Measurements from ENCODE around the gene GRB10. TPM values are rescaled to one million over a fixed set of nuclear protein-coding genes. Genes with fewer than 3 reads are reported as not detected.

Gene GRB10
- total RNA-seq, 1 donor from 2014 or later = 67.7 TPM

DNA sequence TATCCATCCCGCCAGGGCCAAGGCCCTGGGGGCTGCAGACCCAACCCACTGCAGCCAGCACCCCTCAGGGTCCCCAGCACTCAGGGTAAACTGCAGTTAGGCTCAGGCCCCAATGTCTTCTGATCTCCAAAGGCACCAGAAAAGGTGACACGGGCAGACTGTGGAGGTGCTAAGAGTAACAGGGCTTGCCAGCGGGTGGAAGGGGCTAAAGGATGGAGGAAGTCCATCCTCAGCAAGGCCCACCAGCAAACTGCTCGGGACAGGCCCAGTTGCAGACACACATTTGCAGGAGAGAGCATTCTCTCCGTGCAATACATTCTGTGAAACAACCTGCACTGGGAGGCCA lies 121.9 kb downstream of the GRB10 start:
- TF ChIP-seq, protein P1, sequence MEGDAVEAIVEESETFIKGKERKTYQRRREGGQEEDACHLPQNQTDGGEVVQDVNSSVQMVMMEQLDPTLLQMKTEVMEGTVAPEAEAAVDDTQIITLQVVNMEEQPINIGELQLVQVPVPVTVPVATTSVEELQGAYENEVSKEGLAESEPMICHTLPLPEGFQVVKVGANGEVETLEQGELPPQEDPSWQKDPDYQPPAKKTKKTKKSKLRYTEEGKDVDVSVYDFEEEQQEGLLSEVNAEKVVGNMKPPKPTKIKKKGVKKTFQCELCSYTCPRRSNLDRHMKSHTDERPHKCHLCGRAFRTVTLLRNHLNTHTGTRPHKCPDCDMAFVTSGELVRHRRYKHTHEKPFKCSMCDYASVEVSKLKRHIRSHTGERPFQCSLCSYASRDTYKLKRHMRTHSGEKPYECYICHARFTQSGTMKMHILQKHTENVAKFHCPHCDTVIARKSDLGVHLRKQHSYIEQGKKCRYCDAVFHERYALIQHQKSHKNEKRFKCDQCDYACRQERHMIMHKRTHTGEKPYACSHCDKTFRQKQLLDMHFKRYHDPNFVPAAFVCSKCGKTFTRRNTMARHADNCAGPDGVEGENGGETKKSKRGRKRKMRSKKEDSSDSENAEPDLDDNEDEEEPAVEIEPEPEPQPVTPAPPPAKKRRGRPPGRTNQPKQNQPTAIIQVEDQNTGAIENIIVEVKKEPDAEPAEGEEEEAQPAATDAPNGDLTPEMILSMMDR (IDR thresholded peaks at IDR 0.05; ENCODE audit: insufficient read depth, low read length, severe bottlenecking) = no peak
- Histone ChIP-seq H3K27me3 (ENCODE audit: control insufficient read depth, insufficient read depth, low read length) (no peaks in the 10 kb centered on the region), H3K36me3 (ENCODE audit: control insufficient read depth, insufficient read depth, low read length) (peaks cover 4% of the 10 kb centered on the region), H3K4me3 (ENCODE audit: low read depth, low read length) (no peak overlapping the region)
- DNase-seq (ENCODE audit: low read depth) = no peak
- FAIRE-seq = no peak

DNA sequence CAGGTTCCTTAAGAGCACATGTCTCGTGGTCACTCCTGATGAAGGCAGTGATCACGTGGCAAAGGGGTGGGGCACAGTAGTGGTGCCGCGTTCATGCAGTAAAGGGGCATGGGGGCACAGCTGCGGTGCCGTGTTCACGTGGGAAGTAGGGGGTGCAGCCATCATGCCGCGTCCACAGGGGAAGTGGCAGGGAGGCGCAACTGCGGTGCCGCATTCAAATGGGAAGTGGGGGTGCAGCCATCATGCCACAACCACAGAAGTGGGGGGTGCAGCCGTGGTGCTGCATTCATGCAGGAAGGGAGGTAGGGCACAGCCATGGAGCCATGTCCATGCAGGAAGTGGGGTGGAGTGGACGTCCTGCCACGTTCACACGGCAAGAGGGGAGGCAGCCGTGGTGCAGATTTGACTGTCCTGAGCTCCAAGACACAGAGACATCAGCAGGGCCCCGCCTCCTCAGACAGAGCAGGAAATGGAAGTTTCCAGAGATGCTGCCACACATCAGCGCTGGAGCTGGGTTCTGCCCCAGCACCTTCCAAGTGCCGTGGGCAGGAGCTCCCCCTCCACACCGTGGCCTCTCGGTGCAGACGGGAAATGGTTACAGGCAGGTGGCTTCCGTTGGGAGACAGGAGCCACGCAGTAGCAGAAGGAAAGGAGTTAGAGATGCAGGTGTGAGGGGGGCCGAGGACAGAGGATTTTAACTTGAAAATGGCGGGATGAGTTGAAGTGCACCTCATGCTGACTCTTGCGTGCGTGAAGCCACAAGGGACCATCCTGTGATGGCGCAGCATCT lies 122.5 kb downstream of the GRB10 start:
- Histone ChIP-seq H3K4me3 (ENCODE audit: low read depth, low read length) (no peak overlapping the region), H3K36me3 (ENCODE audit: control insufficient read depth, insufficient read depth, low read length) (peaks cover 4% of the 10 kb centered on the region), H3K27me3 (ENCODE audit: control insufficient read depth, insufficient read depth, low read length) (no peaks in the 10 kb centered on the region)
- no peak for FAIRE-seq
- TF ChIP-seq, protein P1 (IDR thresholded peaks at IDR 0.05; ENCODE audit: insufficient read depth, low read length, severe bottlenecking) = no peak
- DNase-seq (ENCODE audit: low read depth) = no peak

DNA sequence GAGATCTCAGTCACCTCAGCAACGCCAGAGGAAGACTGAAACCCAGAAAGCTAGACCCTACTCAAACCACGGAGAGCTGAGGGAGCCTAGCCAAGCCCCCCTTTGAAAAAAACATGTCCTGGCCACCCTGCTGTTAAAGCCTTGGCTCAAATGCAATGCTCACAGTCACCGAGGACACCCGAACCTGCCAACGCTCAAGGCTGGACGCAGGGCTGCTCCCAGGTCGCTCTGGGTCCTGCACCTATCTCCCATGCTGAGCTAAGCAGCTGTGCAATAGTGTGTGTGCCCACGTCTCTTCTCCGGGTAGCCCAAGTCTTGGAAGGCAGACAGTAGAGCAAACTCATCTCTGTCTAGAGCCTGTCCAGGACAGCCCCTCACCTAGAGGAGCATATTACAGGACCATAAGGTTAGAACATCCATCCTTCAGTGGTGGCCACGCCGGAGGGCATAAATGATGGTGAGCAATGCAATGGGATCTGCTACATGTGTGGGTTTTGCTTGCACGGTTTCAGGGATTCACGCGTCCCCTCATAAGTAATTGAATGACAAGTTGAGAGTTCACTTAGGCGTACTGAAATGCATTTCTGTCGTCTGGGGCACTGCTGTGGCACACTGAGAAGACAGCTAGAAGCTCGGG lies 123.2 kb downstream of the GRB10 start:
- Histone ChIP-seq H3K27me3 (ENCODE audit: control insufficient read depth, insufficient read depth, low read length) (no peaks in the 10 kb centered on the region), H3K4me3 (ENCODE audit: low read depth, low read length) (no peak overlapping the region), H3K36me3 (ENCODE audit: control insufficient read depth, insufficient read depth, low read length) (peaks cover 4% of the 10 kb centered on the region)
- no peak for FAIRE-seq
- no peak for DNase-seq (ENCODE audit: low read depth)
- TF ChIP-seq, protein P1 (IDR thresholded peaks at IDR 0.05; ENCODE audit: insufficient read depth, low read length, severe bottlenecking) = no peak

DNA sequence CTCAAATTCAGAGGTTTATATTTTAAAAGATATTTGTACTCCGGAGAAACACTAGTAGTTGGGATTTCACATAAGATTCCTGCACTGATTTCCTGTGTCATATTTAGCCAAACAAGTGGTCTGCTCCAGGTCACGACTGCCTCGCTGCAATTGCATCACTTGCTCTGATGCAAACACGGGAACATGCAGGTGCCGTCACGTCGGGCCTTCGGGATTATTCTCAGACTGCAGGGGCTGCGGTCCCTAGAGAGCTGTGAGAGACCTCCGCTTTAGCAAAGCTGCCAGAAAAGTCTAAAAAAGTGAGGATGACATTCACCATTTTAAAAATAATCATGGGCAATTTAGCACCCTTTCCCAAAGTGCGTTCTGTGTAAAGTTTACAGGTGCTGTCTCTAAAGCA lies 124.0 kb downstream of the GRB10 start:
- no peaks in the 10 kb centered on the region for H3K27me3 ChIP-seq (ENCODE audit: control insufficient read depth, insufficient read depth, low read length)
- TF ChIP-seq, protein P1 (IDR thresholded peaks at IDR 0.05; ENCODE audit: insufficient read depth, low read length, severe bottlenecking) = no peak
- H3K36me3 ChIP-seq (ENCODE audit: control insufficient read depth, insufficient read depth, low read length) = peaks cover 4% of the 10 kb centered on the region
- DNase-seq (ENCODE audit: low read depth) = no peak
- no peak overlapping the region for H3K4me3 ChIP-seq (ENCODE audit: low read depth, low read length)
- no peak for FAIRE-seq

DNA sequence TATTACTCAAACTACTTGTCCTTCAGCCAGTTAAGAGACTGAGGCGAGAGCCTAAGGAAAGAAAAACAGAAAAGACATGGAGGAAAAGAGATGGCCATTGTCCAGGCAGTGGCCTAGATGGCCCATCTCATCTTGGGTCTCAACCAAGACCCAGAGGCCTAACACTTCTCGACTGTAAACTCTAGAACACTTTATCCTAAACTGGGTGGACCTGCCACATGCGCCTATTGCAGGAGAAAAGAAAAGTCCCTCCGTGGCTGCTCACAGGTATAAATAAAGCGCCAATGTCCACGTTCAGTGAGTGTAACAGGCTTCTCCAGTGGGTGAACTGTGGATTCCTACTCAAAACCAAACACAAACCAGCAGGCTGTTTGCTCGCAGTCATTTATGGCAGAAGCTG lies 124.8 kb downstream of the GRB10 start:
- Histone ChIP-seq H3K27me3 (ENCODE audit: control insufficient read depth, insufficient read depth, low read length) (no peaks in the 10 kb centered on the region), H3K4me3 (ENCODE audit: low read depth, low read length) (no peak overlapping the region), H3K36me3 (ENCODE audit: control insufficient read depth, insufficient read depth, low read length) (peaks cover 3% of the 10 kb centered on the region)
- TF ChIP-seq, protein P1 (IDR thresholded peaks at IDR 0.05; ENCODE audit: insufficient read depth, low read length, severe bottlenecking) = no peak
- no peak for DNase-seq (ENCODE audit: low read depth)
- no peak for FAIRE-seq

All from bronchial epithelial cell (primary cell).